ENCODE results near the gene ARPC2.

The ARPC2 gene

GRCh38 chr2:218291318-218292047 is 74.5 kb downstream of the ARPC2 start:
- no peak for DNase-seq

- peak; percentile 88 for DNase-seq
These were observed 75.3 kb downstream of the ARPC2 start, which contains the start of gene TMBIM1 for GRCh38 chr2:218292048-218293014. Gene TMBIM1 (minus strand): TSS chr2:218292503. CDS start chr2:218282141, 10,362 bp downstream.

GRCh38 chr2:218293715-218294429 is 76.9 kb downstream of the ARPC2 start:
- no peak for DNase-seq

GRCh38 chr2:218294430-218295022 is 77.5 kb downstream of the ARPC2 start:
- DNase-seq: no peak

- no peak for DNase-seq
These were observed 78.0 kb downstream of the ARPC2 start for GRCh38 chr2:218295029-218295428.

- no peak for DNase-seq
These were observed 79.2 kb downstream of the ARPC2 start for GRCh38 chr2:218296200-218296599.

- DNase-seq: no peak
These were observed 79.9 kb downstream of the ARPC2 start for GRCh38 chr2:218296847-218297246.

- DNase-seq: no peak
These were observed 81.4 kb downstream of the ARPC2 start for GRCh38 chr2:218298314-218298875.

GRCh38 chr2:218300141-218300540 is 83.2 kb downstream of the ARPC2 start:
- DNase-seq: no peak

GRCh38 chr2:218301176-218301819 is 84.3 kb downstream of the ARPC2 start:
- peak; percentile 89 for DNase-seq

Measured in right forelimb (tissue), 1 donor.